ENCODE results near the gene OVOL1.

- TF ChIP-seq EZH2 (IDR thresholded peaks at IDR 0.05; ENCODE audit: borderline replicate concordance, low read depth, low read length, poor library complexity, severe bottlenecking) (no peak), CTCF (conservative IDR thresholded peaks at IDR 0.05; ENCODE audit: low read depth, low read length) (no peak)
These were observed 20.1 kb downstream of the OVOL1 start for GRCh38 chr11:65806979-65807378.
